H1 (cell line): ENCODE data around the gene E2F1. TPM values are rescaled to one million over a fixed set of nuclear protein-coding genes. Genes with fewer than 3 reads are reported as not detected.

Experiments
- CTCF ChIA-PET: fragments of 300-600 bp; sonication (Branson Sonifier 250); formaldehyde crosslinking; loops from one replicate; lab custom pipeline; 2021; ENCODE audit not compliant: partially characterized antibody; lab: Charles Lee
- POLR2A ChIA-PET: fragments of 300-600 bp; sonication (Branson Sonifier 250); formaldehyde crosslinking; loops from one replicate; lab custom pipeline; 2021; ENCODE audit warnings: inconsistent platforms; ENCODE audit not compliant: partially characterized antibody; lab: Charles Lee
- DNase-seq, 2 experiments: peaks; one replicate each; pipeline versions ENCODE4 v3.0.0 to v3.0.0-alpha.2; 2010 to 2022; ENCODE audit warnings: low spot score in 2 of 2, low read depth in 1 of 2, mixed read lengths in 1 of 2
- FAIRE-seq: peaks from 2 replicates; lab custom pipeline; 2011; peaks lifted over from hg19 to GRCh38; lab: Jason Lieb, UNC
- H2AFZ ChIP-seq: 2 replicates; pipeline ENCODE4 v1.8.1; 2012; ENCODE audit warnings: low read length, inconsistent platforms
- H2AK5ac ChIP-seq: 2 replicates; pipeline ENCODE4 v1.6.1; 2013; ENCODE audit warnings: low read depth, low read length
- H2BK120ac ChIP-seq: replicated peaks from 2 replicates; pipeline ENCODE3; 2013; ENCODE audit warnings: low read depth, low read length, inconsistent platforms
- H2BK12ac ChIP-seq: 2 replicates; pipeline ENCODE4 v1.6.1; 2013; ENCODE audit warnings: low read depth, low read length
- H2BK15ac ChIP-seq: 2 replicates; pipeline ENCODE4 v1.6.1; 2013; ENCODE audit warnings: low read length
- H2BK20ac ChIP-seq: 2 replicates; pipeline ENCODE4 v1.6.1; 2013; ENCODE audit warnings: low read length
- H2BK5ac ChIP-seq: 2 replicates; pipeline ENCODE4 v1.6.1; 2013; ENCODE audit warnings: low read depth, low read length
- H3K14ac ChIP-seq: 2 replicates; pipeline ENCODE4 v1.6.1; 2013; ENCODE audit warnings: inconsistent platforms; ENCODE audit not compliant: insufficient read length
- H3K18ac ChIP-seq: 2 replicates; pipeline ENCODE4 v1.6.1; 2013; ENCODE audit warnings: low read length; ENCODE audit errors: extremely low read depth
- H3K23ac ChIP-seq: 2 replicates; pipeline ENCODE4 v1.6.1; 2013; ENCODE audit warnings: inconsistent platforms; ENCODE audit not compliant: insufficient read length
- H3K23me2 ChIP-seq: 2 replicates; pipeline ENCODE4 v1.6.1; 2013; ENCODE audit warnings: low read depth, low read length
- H3K27ac ChIP-seq: 2 replicates; pipeline ENCODE4 v1.6.1; 2011; ENCODE audit warnings: low read depth, low read length, inconsistent platforms
- H3K27me3 ChIP-seq, 4 experiments: replicated peaks in 1 of 4; 1 replicate in 1 of 4; 2 replicates in 3 of 4; pipeline versions ENCODE4 v1.6.1 to v1.8.1; 2011 to 2013; ENCODE audit warnings: low read length in 3 of 4, mild to moderate bottlenecking in 3 of 4, inconsistent platforms in 2 of 4, mixed read lengths in 2 of 4, moderate library complexity in 1 of 4; ENCODE audit not compliant: control insufficient read depth in 3 of 4, insufficient read depth in 3 of 4; ENCODE audit errors: extremely low read depth in 1 of 4
- H3K36me3 ChIP-seq, 4 experiments: 2 replicates each; pipeline versions ENCODE4 v1.6.1 to v1.8.1; 2011 to 2013; ENCODE audit warnings: mild to moderate bottlenecking in 4 of 4, low read length in 3 of 4, moderate library complexity in 2 of 4, control low read depth in 1 of 4, inconsistent platforms in 1 of 4; ENCODE audit not compliant: insufficient read depth in 4 of 4, control insufficient read depth in 2 of 4
- H3K4ac ChIP-seq: replicated peaks from 2 replicates; pipeline ENCODE3; 2013; ENCODE audit warnings: low read length, low read depth, mixed read lengths, inconsistent platforms; ENCODE audit not compliant: insufficient read length
- H3K4me1 ChIP-seq, 4 experiments: replicated peaks in 1 of 4; 1 replicate in 1 of 4; 2 replicates in 3 of 4; pipeline versions ENCODE4 v1.6.1 to v1.8.1; 2011 to 2013; ENCODE audit warnings: low read length in 3 of 4, inconsistent platforms in 2 of 4, mixed read lengths in 1 of 4; ENCODE audit not compliant: insufficient read depth in 4 of 4, control insufficient read depth in 3 of 4
- H3K4me2 ChIP-seq, 2 experiments: 2 replicates each; pipeline versions ENCODE4 v1.6.1 to v1.8.1; 2011 to 2013; ENCODE audit warnings: low read depth in 2 of 2, low read length in 2 of 2, control low read depth in 1 of 2, inconsistent platforms in 1 of 2, mild to moderate bottlenecking in 1 of 2; ENCODE audit not compliant: insufficient read depth in 1 of 2
- H3K4me3 ChIP-seq, 4 experiments: fragments of 200-600, 300-600 bp in 1 of 4; sonication (generic), shearing (Covaris generic), sonication (Bioruptor Twin) in 1 of 4; 2 replicates each; pipeline versions ENCODE4 v1.5.1 to v1.8.1; 2011 to 2016; ENCODE audit warnings: low read length in 4 of 4, low read depth in 3 of 4, control low read depth in 2 of 4, inconsistent platforms in 2 of 4, mild to moderate bottlenecking in 2 of 4, mixed read lengths in 1 of 4, moderate library complexity in 1 of 4; ENCODE audit not compliant: insufficient read depth in 2 of 4; ENCODE audit errors: extremely low read depth in 1 of 4
- H3K56ac ChIP-seq: replicated peaks from 2 replicates; pipeline ENCODE3; 2013; ENCODE audit warnings: low read depth, mild to moderate bottlenecking, mixed read lengths, low read length, inconsistent platforms; ENCODE audit not compliant: insufficient read length
- H3K79me1 ChIP-seq: 2 replicates; pipeline ENCODE4 v1.6.1; 2013; ENCODE audit warnings: low read depth, low read length, control low read depth
- H3K79me2 ChIP-seq, 2 experiments: 2 replicates each; pipeline versions ENCODE4 v1.6.1 to v1.8.1; 2012 to 2013; ENCODE audit warnings: low read length in 2 of 2, mild to moderate bottlenecking in 2 of 2, inconsistent platforms in 1 of 2; ENCODE audit not compliant: insufficient read depth in 2 of 2, control insufficient read depth in 1 of 2
- H3K9ac ChIP-seq, 4 experiments: replicated peaks in 1 of 4; 1 replicate in 1 of 4; 2 replicates in 3 of 4; pipeline versions ENCODE4 v1.6.1 to v1.8.1; 2011 to 2013; ENCODE audit warnings: low read depth in 3 of 4, low read length in 3 of 4, control low read depth in 2 of 4, mild to moderate bottlenecking in 2 of 4, moderate library complexity in 2 of 4, inconsistent platforms in 1 of 4; ENCODE audit errors: extremely low read depth in 1 of 4
- H3K9me3 ChIP-seq, 2 experiments: 2 replicates each; pipeline versions ENCODE4 v1.6.1 to v1.8.1; 2012 to 2013; ENCODE audit warnings: mild to moderate bottlenecking in 2 of 2, moderate library complexity in 2 of 2, control low read depth in 1 of 2, inconsistent platforms in 1 of 2, low read depth in 1 of 2, low read length in 1 of 2, mixed read lengths in 1 of 2; ENCODE audit not compliant: insufficient read depth in 2 of 2
- H4K20me1 ChIP-seq, 2 experiments: replicated peaks in 1 of 2; 2 replicates each; pipeline versions ENCODE3 to v1.8.1; 2011 to 2013; ENCODE audit warnings: inconsistent platforms in 2 of 2, low read length in 2 of 2, mild to moderate bottlenecking in 1 of 2; ENCODE audit not compliant: insufficient read depth in 2 of 2, control insufficient read depth in 1 of 2
- H4K5ac ChIP-seq: 2 replicates; pipeline ENCODE4 v1.6.1; 2013; ENCODE audit warnings: low read length, low read depth, mixed read lengths, inconsistent platforms; ENCODE audit not compliant: insufficient read length
- H4K8ac ChIP-seq: 2 replicates; pipeline ENCODE4 v1.8.0; 2013; ENCODE audit warnings: mild to moderate bottlenecking, moderate library complexity, low read length, inconsistent platforms; ENCODE audit not compliant: insufficient read depth; ENCODE audit errors: extremely low read depth
- H4K91ac ChIP-seq: replicated peaks from 2 replicates; pipeline ENCODE3; 2013; ENCODE audit warnings: low read length, mixed read lengths, inconsistent platforms; ENCODE audit not compliant: insufficient read length
- ATF2 ChIP-seq: IDR thresholded peaks from 2 replicates; pipeline ENCODE4 v1.6.1; 2012; ENCODE audit warnings: low read length, inconsistent platforms
- EZH2 ChIP-seq: fragments of 200-600 bp; sonication (generic); IDR thresholded peaks from 2 replicates; pipeline ENCODE4 v1.7.1; 2012; ENCODE audit warnings: low read depth, mild to moderate bottlenecking, moderate library complexity, low read length, inconsistent platforms; ENCODE audit not compliant: severe bottlenecking
- KDM5A ChIP-seq: fragments of 200-600 bp; IDR thresholded peaks from 2 replicates; pipeline ENCODE4 v1.7.1; 2012; ENCODE audit warnings: mild to moderate bottlenecking, low read length, inconsistent platforms, mixed read lengths
- MAFK ChIP-seq: IDR thresholded peaks from 2 replicates; pipeline ENCODE4 v1.6.1; 2012; ENCODE audit warnings: low read depth, mild to moderate bottlenecking, improper control_type of control experiment, low read length
- NANOG ChIP-seq: IDR thresholded peaks from 2 replicates; pipeline ENCODE4 v1.6.1; 2011; ENCODE audit warnings: low read length, low read depth, mild to moderate bottlenecking, inconsistent platforms; ENCODE audit not compliant: insufficient read depth, poor library complexity, severe bottlenecking
- POLR2A ChIP-seq, 2 experiments: IDR thresholded peaks; 1 replicate in 1 of 2; 2 replicates in 1 of 2; pipeline ENCODE4 v1.6.1; 2011; ENCODE audit warnings: low read depth in 2 of 2, low read length in 2 of 2, mild to moderate bottlenecking in 2 of 2; ENCODE audit errors: control extremely low read depth in 1 of 2
- RXRA ChIP-seq: IDR thresholded peaks from 2 replicates; pipeline ENCODE4 v1.6.1; 2011; ENCODE audit warnings: low read depth, mild to moderate bottlenecking, low read length, moderate library complexity; ENCODE audit not compliant: insufficient read depth
- USF2 ChIP-seq: IDR thresholded peaks from 2 replicates; pipeline ENCODE4 v1.6.1; 2011; ENCODE audit warnings: low read length, improper control_type of control experiment
- ZNF274 ChIP-seq: IDR thresholded peaks from 2 replicates; pipeline ENCODE4 v1.7.0; 2012; ENCODE audit warnings: low read length, borderline replicate concordance; ENCODE audit errors: extremely low read depth
- WGBS, 2 experiments: shearing (Covaris generic) in 1 of 2; methylation state at CpG; one replicate each; pipeline versions ENCODE4 v1.1.6 to v1.1.7; 2013 to 2015; ENCODE audit warnings: low lambda C conversion rate in 2 of 2, mixed read lengths in 2 of 2, inconsistent platforms in 1 of 2, low coverage in 1 of 2, missing lambda C conversion rate in 1 of 2; ENCODE audit not compliant: insufficient replicate concordance in 2 of 2, insufficient coverage in 1 of 2, insufficient read length in 1 of 2; ENCODE audit errors: extremely low coverage in 1 of 2, missing lambda C conversion rate in 1 of 2; 5-methylcytosine and 5-hydroxymethylcytosine counted together
- polyA plus RNA-seq, 7 experiments: library from polyadenylated mRNA; depleted of rRNA in 3 of 7; stranded (reverse) in 5 of 7; unstranded in 2 of 7; fragments of >200 nt in 5 of 7; fragments of 200-250 nt in 2 of 7; gene quantifications; 1 replicate in 5 of 7; 2 replicates in 1 of 7; 4 replicates in 1 of 7; pipeline versions ENCODE4 v1.2.1 to v1.2.3, GENCODE V29; 2011 to 2013; ENCODE audit warnings: missing spikeins in 2 of 7, mixed read lengths in 2 of 7
- total RNA-seq: library from RNA; stranded (reverse); fragmentation: NEBNext Ultra II Directional; extraction: Animal tissue kit (Norgen Biotek cat#: 25700); gene quantifications from 2 replicates; pipeline ENCODE4 v1.2.1, GENCODE V29; 2021

E2F1 gene
- total and polyA plus RNA-seq, 2 of the 8 experiments (the other 6 are each of a cell fraction or from before 2014, with no cell fraction given), result 33.4 to 35.8 TPM

DNA sequence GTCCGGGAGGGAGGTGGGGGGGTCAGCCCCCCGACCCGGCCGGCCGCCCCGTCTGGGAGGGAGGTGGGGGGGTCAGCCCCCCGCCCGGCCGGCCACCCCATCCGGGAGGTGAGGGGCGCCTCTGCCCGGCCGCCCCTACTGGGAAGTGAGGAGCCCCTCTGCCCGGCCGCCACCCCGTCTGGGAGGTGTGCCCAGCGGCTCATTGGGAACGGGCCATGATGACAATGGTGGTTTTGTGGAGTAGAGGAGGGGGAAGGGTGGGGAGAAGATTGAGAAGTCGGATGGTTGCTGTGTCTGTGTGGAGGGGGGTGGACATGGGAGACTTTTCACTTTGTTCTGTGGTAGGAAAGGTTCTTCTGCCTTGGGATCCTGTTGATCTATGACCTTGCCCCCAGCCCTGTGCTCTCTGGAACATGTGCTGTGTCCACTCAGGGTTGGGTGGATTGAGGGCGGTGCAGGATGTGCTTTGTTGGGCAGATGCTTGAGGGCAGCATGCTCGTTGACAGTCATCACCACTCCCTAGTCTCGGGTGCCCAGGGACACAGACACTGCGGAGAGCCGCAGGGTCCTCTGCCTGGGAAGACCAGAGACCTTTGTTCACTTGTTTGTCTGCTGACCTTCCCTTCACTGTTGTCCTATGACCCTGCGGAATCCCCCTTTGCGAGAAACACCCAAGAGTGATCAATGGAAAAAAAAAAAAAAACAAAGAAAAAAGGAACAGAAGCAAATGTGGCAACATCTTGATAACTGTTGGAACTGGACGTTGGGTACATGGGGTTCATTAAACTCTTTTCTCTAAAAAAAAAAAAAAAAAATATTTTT lies 15.7 kb upstream of the E2F1 start:
- H3K79me2 ChIP-seq, result no peaks in the 10 kb centered on the region
- no peak overlapping the region for H3K4ac ChIP-seq
- H3K79me1 ChIP-seq, result no peaks in the 10 kb centered on the region
- H2AK5ac ChIP-seq, result no peak overlapping the region
- no peaks in the 10 kb centered on the region for H4K20me1 ChIP-seq
- no peak overlapping the region for H2BK15ac ChIP-seq
- no peak overlapping the region for H4K91ac ChIP-seq
- no peak overlapping the region for H3K14ac ChIP-seq
- no peaks in the 10 kb centered on the region; a peak in 1 of 7 replicates for H3K27me3 ChIP-seq
- H3K4me2 ChIP-seq, result no peak overlapping the region
- no peak overlapping the region for H2BK20ac ChIP-seq
- TF ChIP-seq POLR2A (IDR thresholded peaks at IDR 0.05; ENCODE audit: control extremely low read depth in 1 of 2, low read depth in 2 of 2, low read length in 2 of 2), result no peak
- TF ChIP-seq NANOG, result no peak
- TF ChIP-seq KDM5A, result no peak
- no peak for TF ChIP-seq USF2
- no peak for TF ChIP-seq RXRA
- TF ChIP-seq EZH2, result no peak
- no peak for TF ChIP-seq ZNF274
- TF ChIP-seq MAFK, result no peak
- TF ChIP-seq ATF2, result no peak
- ChIA-PET POLR2A (no interaction called here), CTCF (interaction anchor here (0.6 to 0.9 kb wide), 2 partner anchors 9 to 36 kb away, joined by 3 to 6 read pairs; no protein-coding TSS in a partner anchor)
- no peak overlapping the region for H3K27ac ChIP-seq
- no peak overlapping the region for H3K23ac ChIP-seq
- H3K4me3 ChIP-seq, result no peak overlapping the region
- H3K18ac ChIP-seq, result no peak overlapping the region
- H2AFZ ChIP-seq, result no peak overlapping the region
- FAIRE-seq, result no peak
- peaks cover 5 to 29% of the 10 kb centered on the region in 2 experiments; a peak in 2 of 4 replicates for H3K9me3 ChIP-seq
- H3K56ac ChIP-seq, result no peak overlapping the region
- no peak overlapping the region for H2BK120ac ChIP-seq
- no peak for DNase-seq
- H3K36me3 ChIP-seq, result no peaks in the 10 kb centered on the region; a peak in 1 of 8 replicates
- 81% methylated on average over 4 of the region's 27 CpGs; no CpG with 5 or more reads in 1 of the 2 experiments for WGBS, 2 experiments
- no peak overlapping the region for H2BK12ac ChIP-seq
- H3K4me1 ChIP-seq, result no peaks in the 10 kb centered on the region
- H4K5ac ChIP-seq, result no peak overlapping the region
- no peak overlapping the region for H2BK5ac ChIP-seq
- no peaks in the 10 kb centered on the region for H3K23me2 ChIP-seq
- no peak overlapping the region for H4K8ac ChIP-seq
- no peak overlapping the region for H3K9ac ChIP-seq
